Bronchial epithelial cell (primary cell): ENCODE data around the gene AUTS2. TPM values are rescaled to one million over a fixed set of nuclear protein-coding genes. Genes with fewer than 3 reads are reported as not detected.

Source experiments
- DNase-seq: peaks from one replicate; pipeline ENCODE4 v3.0.0-alpha.2; 2010; ENCODE audit warnings: low read depth
- FAIRE-seq: peaks from 2 replicates; lab custom pipeline; 2011; peaks lifted over from hg19 to GRCh38; lab: Jason Lieb, UNC
- H3K27me3 ChIP-seq: 2 replicates; pipeline ENCODE4 v1.5.1; 2011; ENCODE audit warnings: low read length; ENCODE audit not compliant: control insufficient read depth, insufficient read depth
- H3K36me3 ChIP-seq: 2 replicates; pipeline ENCODE4 v1.5.1; 2011; ENCODE audit warnings: low read length; ENCODE audit not compliant: control insufficient read depth, insufficient read depth
- H3K4me3 ChIP-seq: 2 replicates; pipeline ENCODE4 v1.5.1; 2011; ENCODE audit warnings: mild to moderate bottlenecking, low read depth, low read length, control low read depth
- total RNA-seq: library from RNA; depleted of rRNA; stranded (reverse); fragments of >200 nt; gene quantifications from 2 replicates; pipeline ENCODE4 v1.2.1, GENCODE V29; 2014
- TF ChIP-seq, protein P1 (sequence below): IDR thresholded peaks from 2 replicates; pipeline ENCODE4 v1.5.1; 2011; ENCODE audit warnings: mild to moderate bottlenecking, moderate library complexity, low read length, control low read depth, inconsistent platforms; ENCODE audit not compliant: insufficient read depth, severe bottlenecking

The AUTS2 gene
- total RNA-seq, 1 donor from 2014 or later: 9.5 TPM

DNA sequence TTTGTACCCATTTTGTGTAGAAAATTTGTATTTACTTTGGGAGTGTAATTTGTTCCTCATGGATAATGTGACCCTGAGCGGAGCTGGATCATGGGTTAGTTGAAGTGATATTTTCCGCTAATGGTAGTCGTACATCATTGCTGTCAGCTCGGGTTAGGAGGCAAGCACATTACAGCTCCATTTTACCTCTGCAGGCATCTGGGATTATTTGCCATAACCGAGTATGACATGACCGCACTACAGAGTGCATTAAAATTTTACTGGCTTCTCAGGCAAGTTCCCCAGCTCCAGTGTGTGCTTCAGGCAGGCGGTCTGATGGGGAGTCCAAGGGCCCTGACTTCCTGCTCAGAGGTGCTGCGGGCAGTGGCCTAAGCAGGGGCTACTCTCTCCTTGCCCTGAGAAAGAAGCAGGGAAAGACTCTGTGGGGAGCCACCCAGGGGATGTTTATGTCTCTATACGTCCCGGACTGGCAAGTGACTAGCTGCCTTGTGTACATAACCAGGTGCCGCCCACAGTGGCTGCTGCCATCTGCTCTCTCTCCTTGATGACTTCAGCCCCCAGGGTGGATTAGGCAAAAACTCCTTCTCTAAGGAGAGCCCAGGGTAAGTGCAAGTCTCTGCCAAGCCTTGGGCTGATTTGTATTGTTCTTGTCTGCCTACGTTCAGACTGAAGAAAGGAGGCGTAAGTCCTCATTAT, 848.3 kb downstream of the AUTS2 start:
- H3K4me3 ChIP-seq: no peak overlapping the region
- TF ChIP-seq, protein P1, sequence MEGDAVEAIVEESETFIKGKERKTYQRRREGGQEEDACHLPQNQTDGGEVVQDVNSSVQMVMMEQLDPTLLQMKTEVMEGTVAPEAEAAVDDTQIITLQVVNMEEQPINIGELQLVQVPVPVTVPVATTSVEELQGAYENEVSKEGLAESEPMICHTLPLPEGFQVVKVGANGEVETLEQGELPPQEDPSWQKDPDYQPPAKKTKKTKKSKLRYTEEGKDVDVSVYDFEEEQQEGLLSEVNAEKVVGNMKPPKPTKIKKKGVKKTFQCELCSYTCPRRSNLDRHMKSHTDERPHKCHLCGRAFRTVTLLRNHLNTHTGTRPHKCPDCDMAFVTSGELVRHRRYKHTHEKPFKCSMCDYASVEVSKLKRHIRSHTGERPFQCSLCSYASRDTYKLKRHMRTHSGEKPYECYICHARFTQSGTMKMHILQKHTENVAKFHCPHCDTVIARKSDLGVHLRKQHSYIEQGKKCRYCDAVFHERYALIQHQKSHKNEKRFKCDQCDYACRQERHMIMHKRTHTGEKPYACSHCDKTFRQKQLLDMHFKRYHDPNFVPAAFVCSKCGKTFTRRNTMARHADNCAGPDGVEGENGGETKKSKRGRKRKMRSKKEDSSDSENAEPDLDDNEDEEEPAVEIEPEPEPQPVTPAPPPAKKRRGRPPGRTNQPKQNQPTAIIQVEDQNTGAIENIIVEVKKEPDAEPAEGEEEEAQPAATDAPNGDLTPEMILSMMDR: no peak
- peak; percentile 32 for FAIRE-seq
- no peaks in the 10 kb centered on the region for H3K36me3 ChIP-seq
- no peaks in the 10 kb centered on the region for H3K27me3 ChIP-seq
- peak; percentile 26 for DNase-seq

DNA sequence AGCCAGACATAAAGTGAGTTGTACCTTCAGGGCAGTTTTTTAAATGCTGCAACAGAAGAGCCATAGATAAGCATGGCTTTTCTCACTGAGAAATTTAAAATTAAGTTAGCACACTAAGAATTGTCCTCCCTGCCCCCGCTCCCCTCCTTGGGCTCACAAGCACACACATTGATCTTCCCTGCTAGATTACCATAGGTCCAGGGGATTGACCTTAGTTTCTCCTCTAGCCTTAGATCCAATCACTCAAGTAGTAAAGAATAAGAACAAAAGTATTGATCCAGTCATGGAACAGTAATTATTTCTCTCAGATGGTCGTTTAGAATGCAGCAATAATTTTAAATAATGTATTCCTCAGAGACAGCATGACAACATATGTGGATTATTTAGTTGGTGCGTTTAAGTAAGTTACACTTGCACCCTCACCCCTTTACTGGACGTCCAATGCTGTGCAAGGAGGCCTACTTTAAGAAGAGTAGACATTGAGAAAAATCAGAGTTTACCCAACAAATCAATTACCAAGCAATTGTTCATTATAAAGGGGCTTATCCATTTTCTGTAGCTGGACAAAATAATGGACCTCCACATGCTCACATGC, 850.1 kb downstream of the AUTS2 start:
- TF ChIP-seq, protein P1: no peak
- no peak for FAIRE-seq
- no peak overlapping the region for H3K4me3 ChIP-seq
- no peaks in the 10 kb centered on the region for H3K27me3 ChIP-seq
- H3K36me3 ChIP-seq: no peaks in the 10 kb centered on the region
- no peak for DNase-seq

DNA sequence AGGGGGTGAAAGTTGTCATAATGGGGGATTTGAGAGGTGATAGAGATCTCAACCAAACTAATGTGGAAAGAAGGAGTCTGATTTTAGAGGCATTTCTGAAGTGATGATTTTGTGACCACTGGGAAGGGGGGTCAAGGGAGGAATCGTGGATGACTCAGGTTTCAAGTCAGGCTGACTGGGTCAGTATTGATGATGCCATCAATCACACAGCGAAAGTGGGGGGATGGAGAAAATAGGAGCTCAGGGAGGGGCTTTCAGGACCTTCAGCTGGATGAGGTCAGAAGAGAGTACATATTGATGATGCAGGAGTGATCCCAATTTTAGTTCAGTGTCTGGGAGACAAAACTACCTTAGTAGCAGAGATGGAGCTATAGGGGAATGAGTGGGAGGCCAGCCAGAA, 852.5 kb downstream of the AUTS2 start:
- no peak for DNase-seq
- no peaks in the 10 kb centered on the region for H3K27me3 ChIP-seq
- H3K4me3 ChIP-seq: no peak overlapping the region
- FAIRE-seq: peak; percentile 23
- no peaks in the 10 kb centered on the region for H3K36me3 ChIP-seq
- TF ChIP-seq, protein P1: no peak

DNA sequence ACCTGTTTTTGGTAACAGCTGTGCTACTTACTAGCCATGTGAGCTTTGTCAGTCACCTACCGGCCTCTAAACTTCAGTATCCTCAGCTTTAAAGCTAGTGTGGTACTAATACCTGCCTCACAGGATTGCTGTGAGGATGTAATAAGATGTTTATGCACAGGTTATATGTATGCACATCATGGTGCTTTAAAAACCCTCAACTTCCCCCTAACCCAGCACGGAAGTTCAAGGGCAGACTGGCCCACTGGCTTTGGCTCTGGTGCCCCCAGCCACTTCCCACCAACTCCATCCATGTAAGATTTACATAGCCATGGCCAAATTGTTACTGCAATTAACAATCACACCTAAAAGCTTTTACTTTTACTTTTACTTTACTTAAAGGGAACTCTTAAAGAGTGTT, 857.6 kb downstream of the AUTS2 start:
- no peaks in the 10 kb centered on the region for H3K27me3 ChIP-seq
- TF ChIP-seq, protein P1: no peak
- FAIRE-seq: no peak

DNA sequence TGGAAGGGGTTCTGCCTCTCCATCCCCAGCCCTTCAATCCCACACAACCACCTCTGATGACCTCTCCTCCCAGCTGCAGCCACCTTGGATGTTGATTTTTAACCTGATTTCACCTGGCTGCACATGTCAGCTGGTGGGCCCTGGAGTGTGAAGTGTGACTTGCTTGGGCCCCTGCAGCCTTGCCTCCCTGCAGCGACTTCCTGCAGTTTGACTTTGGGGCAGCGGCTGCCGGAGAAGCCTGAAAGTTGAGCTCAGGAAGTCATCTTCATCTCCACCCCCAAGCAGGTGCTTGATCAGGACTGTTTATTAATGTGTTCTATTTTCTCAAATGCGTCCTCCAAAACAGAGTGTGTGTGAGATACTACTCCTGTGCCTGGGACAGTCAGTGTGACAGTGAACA, 858.4 kb downstream of the AUTS2 start:
- H3K4me3 ChIP-seq: no peak overlapping the region
- DNase-seq (no peak), FAIRE-seq (no peak)
- H3K36me3 ChIP-seq: no peaks in the 10 kb centered on the region
- H3K27me3 ChIP-seq: no peaks in the 10 kb centered on the region
- TF ChIP-seq, protein P1: no peak

More for the DNA sequence above, 857.6 kb downstream of the AUTS2 start:
- Histone ChIP-seq H3K4me3 (no peak overlapping the region), H3K36me3 (no peaks in the 10 kb centered on the region)
- no peak for DNase-seq
